B cell (primary cell): ENCODE results near the gene N4BP3. TPM values are rescaled to one million over a fixed set of nuclear protein-coding genes. Genes with fewer than 3 reads are reported as not detected.

Experiments used
- ATAC-seq: fragments of 200-7000 bp; cut with Tn5 transposase; one replicate; pipeline ENCODE4 v1.10.0; 2021; ENCODE audit warnings: low read depth, mild to moderate bottlenecking, moderate number of reproducible peaks, moderate library complexity
- CTCF ChIA-PET: fragments of 350-600 bp; sonication (Branson Sonifier 250); formaldehyde crosslinking; loops from one replicate; lab custom pipeline; 2021; ENCODE audit warnings: antibody characterized with exemption, inconsistent platforms; lab: Charles Lee
- POLR2A ChIA-PET: fragments of 350-600 bp; sonication (Branson Sonifier 250); formaldehyde crosslinking; loops from one replicate; lab custom pipeline; 2021; ENCODE audit warnings: antibody characterized with exemption; lab: Charles Lee
- DNase-seq: peaks from one replicate; pipeline ENCODE4 v3.0.0; 2013
- H2AFZ ChIP-seq: 2 replicates; pipeline ENCODE4 v1.6.1; 2012; ENCODE audit warnings: mild to moderate bottlenecking, low read depth, low read length; ENCODE audit not compliant: insufficient read depth, poor library complexity, severe bottlenecking
- H3K27ac ChIP-seq, 2 donors: 1 replicate in 1 of 2; 2 replicates in 1 of 2; pipeline ENCODE4 v1.5.1; 2012 to 2013; ENCODE audit warnings: low read length in 2 of 2, mild to moderate bottlenecking in 2 of 2, moderate library complexity in 1 of 2
- H3K27me3 ChIP-seq, 4 experiments: fragments of 200-600 bp in 1 of 4; sonication (generic) in 1 of 4; replicated peaks in 1 of 4; 1 replicate in 2 of 4; 2 replicates in 2 of 4; pipeline versions ENCODE4 v1.6.1 to v1.7.0; 2013 to 2016; ENCODE audit warnings: low read length in 3 of 4, mild to moderate bottlenecking in 2 of 4, mixed read lengths in 1 of 4, moderate library complexity in 1 of 4; ENCODE audit not compliant: insufficient read depth in 4 of 4, control insufficient read depth in 3 of 4; ENCODE audit errors: control extremely low read depth in 1 of 4
- H3K36me3 ChIP-seq, 2 experiments: replicated peaks in 1 of 2; 1 replicate in 1 of 2; 2 replicates in 1 of 2; pipeline versions ENCODE4 v1.6.1 to v1.7.1; 2013; ENCODE audit warnings: low read length in 1 of 2; ENCODE audit not compliant: insufficient read depth in 2 of 2, control insufficient read depth in 1 of 2; ENCODE audit errors: control extremely low read depth in 1 of 2, extremely low read depth in 1 of 2
- H3K4me1 ChIP-seq, 2 donors: fragments of 200-600 bp in 1 of 2; sonication (generic) in 1 of 2; 1 replicate in 1 of 2; 2 replicates in 1 of 2; pipeline versions ENCODE4 v1.5.1 to v1.6.1; 2013 to 2017; ENCODE audit warnings: low read length in 2 of 2; ENCODE audit not compliant: control insufficient read depth in 2 of 2, insufficient read depth in 2 of 2
- H3K4me2 ChIP-seq: replicated peaks from 2 replicates; pipeline ENCODE3; 2012; ENCODE audit warnings: mild to moderate bottlenecking, low read depth, low read length; ENCODE audit not compliant: poor library complexity, severe bottlenecking
- H3K4me3 ChIP-seq, 5 experiments: fragments of 200-600 bp in 1 of 5; sonication (generic) in 1 of 5; 1 replicate in 3 of 5; 2 replicates in 2 of 5; pipeline versions ENCODE4 v1.5.1 to v1.7.0; 2011 to 2016; ENCODE audit warnings: low read length in 4 of 5, mild to moderate bottlenecking in 4 of 5, low read depth in 2 of 5, control low read depth in 1 of 5, moderate library complexity in 1 of 5; ENCODE audit not compliant: insufficient read depth in 1 of 5; ENCODE audit errors: control extremely low read depth in 1 of 5, extremely low read depth in 1 of 5
- H3K79me2 ChIP-seq: fragments of 200-600 bp; sonication (generic); one replicate; pipeline ENCODE4 v1.6.0; 2016; ENCODE audit warnings: low read length; ENCODE audit not compliant: control insufficient read depth, insufficient read depth
- H3K9ac ChIP-seq: fragments of 200-600 bp; sonication (generic); 2 replicates; pipeline ENCODE4 v1.6.1; 2017; ENCODE audit warnings: mild to moderate bottlenecking, low read length, moderate library complexity
- H3K9me3 ChIP-seq, 3 donors: one replicate each; pipeline versions ENCODE4 v1.6.1 to v1.7.1; 2013; ENCODE audit warnings: low read length in 2 of 3; ENCODE audit not compliant: control insufficient read depth in 2 of 3, insufficient read depth in 1 of 3; ENCODE audit errors: control extremely low read depth in 1 of 3
- H4K20me1 ChIP-seq: 2 replicates; pipeline ENCODE4 v1.6.0; 2012; ENCODE audit warnings: mild to moderate bottlenecking, low read length; ENCODE audit not compliant: insufficient read depth, control insufficient read depth, poor library complexity, severe bottlenecking
- H3K27ac Mint-ChIP-seq: one replicate; pipeline ENCODE4 v1.8.0; 2021; ENCODE audit warnings: mixed read lengths
- H3K27me3 Mint-ChIP-seq: one replicate; pipeline ENCODE4 v1.8.0; 2021; ENCODE audit warnings: mixed read lengths
- H3K4me1 Mint-ChIP-seq: one replicate; pipeline ENCODE4 v1.8.0; 2021; ENCODE audit warnings: mixed read lengths
- H3K4me3 Mint-ChIP-seq: one replicate; pipeline ENCODE4 v1.8.0; 2021; ENCODE audit warnings: mixed read lengths
- H3K9me3 Mint-ChIP-seq: one replicate; pipeline ENCODE4 v1.8.0; 2022; ENCODE audit warnings: mixed read lengths; ENCODE audit not compliant: insufficient read depth
- EZH2 ChIP-seq: IDR thresholded peaks from 2 replicates; pipeline ENCODE4 v1.6.1; 2012; ENCODE audit warnings: borderline replicate concordance, low read depth, mild to moderate bottlenecking, moderate library complexity, low read length; ENCODE audit not compliant: insufficient read depth, poor library complexity, severe bottlenecking
- WGBS: methylation state at CpG from one replicate; pipeline ENCODE4 v1.1.5; 2013; ENCODE audit warnings: missing lambda C conversion rate; ENCODE audit not compliant: insufficient coverage; 5-methylcytosine and 5-hydroxymethylcytosine counted together
- intact Hi-C: fragments of 100-400 bp; cut with micrococcal nuclease; formaldehyde crosslinking; loops from one replicate; pipeline ENCODE4 v1.10.0; 2022
- polyA plus RNA-seq: library from polyadenylated mRNA; depleted of rRNA; stranded (reverse); fragments of >200 nt; gene quantifications from 2 replicates; pipeline ENCODE4 v1.2.3, GENCODE V29; 2012
- total RNA-seq, 2 donors: library from RNA; stranded (reverse); fragments of 120-200 nt in 1 of 2; gene quantifications; 1 replicate in 1 of 2; 2 replicates in 1 of 2; pipeline versions ENCODE4 v1.2.3 to v1.2.4, GENCODE V29; 2013 to 2022
- TF ChIP-seq, protein P1 (sequence below): fragments of 200-600 bp; IDR thresholded peaks from one replicate; pipeline ENCODE4 v1.8.0; 2022; ENCODE audit warnings: antibody characterized with exemption, mild to moderate bottlenecking

N4BP3 gene
- total and polyA plus RNA-seq, 2 donors (not counting 1 experiment from before 2014, with no cell fraction given), result 13.3 to 48.7 TPM

- intact Hi-C loops, result loop anchor here (10.0 kb wide), 1 partner anchor 797 kb away; the partner anchor contains the start of gene MXD3
- TF ChIP-seq, protein P1, sequence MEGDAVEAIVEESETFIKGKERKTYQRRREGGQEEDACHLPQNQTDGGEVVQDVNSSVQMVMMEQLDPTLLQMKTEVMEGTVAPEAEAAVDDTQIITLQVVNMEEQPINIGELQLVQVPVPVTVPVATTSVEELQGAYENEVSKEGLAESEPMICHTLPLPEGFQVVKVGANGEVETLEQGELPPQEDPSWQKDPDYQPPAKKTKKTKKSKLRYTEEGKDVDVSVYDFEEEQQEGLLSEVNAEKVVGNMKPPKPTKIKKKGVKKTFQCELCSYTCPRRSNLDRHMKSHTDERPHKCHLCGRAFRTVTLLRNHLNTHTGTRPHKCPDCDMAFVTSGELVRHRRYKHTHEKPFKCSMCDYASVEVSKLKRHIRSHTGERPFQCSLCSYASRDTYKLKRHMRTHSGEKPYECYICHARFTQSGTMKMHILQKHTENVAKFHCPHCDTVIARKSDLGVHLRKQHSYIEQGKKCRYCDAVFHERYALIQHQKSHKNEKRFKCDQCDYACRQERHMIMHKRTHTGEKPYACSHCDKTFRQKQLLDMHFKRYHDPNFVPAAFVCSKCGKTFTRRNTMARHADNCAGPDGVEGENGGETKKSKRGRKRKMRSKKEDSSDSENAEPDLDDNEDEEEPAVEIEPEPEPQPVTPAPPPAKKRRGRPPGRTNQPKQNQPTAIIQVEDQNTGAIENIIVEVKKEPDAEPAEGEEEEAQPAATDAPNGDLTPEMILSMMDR, result no peak
- TF ChIP-seq EZH2, result no peak
- WGBS, result 85% methylated on average over 3 of the region's 3 CpGs
- no peaks in the 10 kb centered on the region for H3K9me3 Mint-ChIP-seq
- Histone ChIP-seq H3K9ac (no peak overlapping the region), H3K4me3 (no peak overlapping the region), H3K27ac (no peak overlapping the region), H4K20me1 (peaks cover 20% of the 10 kb centered on the region), H3K4me2 (no peak overlapping the region), H3K27me3 (no peaks in the 10 kb centered on the region), H3K4me1 (peaks cover 45 to 54% of the 10 kb centered on the region in 2 donors), H3K36me3 (no peaks in the 10 kb centered on the region), H3K79me2 (no peaks in the 10 kb centered on the region), H3K9me3 (no peaks in the 10 kb centered on the region), H2AFZ (no peak overlapping the region)
- no peaks in the 10 kb centered on the region for H3K27me3 Mint-ChIP-seq
- peaks cover 59% of the 10 kb centered on the region for H3K4me1 Mint-ChIP-seq
- POLR2A ChIA-PET, result no interaction called here
- ATAC-seq (no peak), DNase-seq (peak; percentile 6)
- peak overlapping the region; percentile 5 for H3K4me3 Mint-ChIP-seq
- peak overlapping the region; percentile 42 for H3K27ac Mint-ChIP-seq
- CTCF ChIA-PET, result interaction anchor here (1.6 to 2.4 kb wide), 2 partner anchors 9 to 36 kb away, joined by 4 to 15 read pairs; no protein-coding TSS in a partner anchor
These were observed 1.4 kb upstream of the N4BP3 start for GRCh38 chr5:178111925-178112324.

- Histone ChIP-seq H3K27me3 (no peaks in the 10 kb centered on the region), H4K20me1 (peaks cover 24% of the 10 kb centered on the region), H3K79me2 (no peaks in the 10 kb centered on the region), H3K9me3 (no peaks in the 10 kb centered on the region), H3K36me3 (no peaks in the 10 kb centered on the region), H3K4me1 (peaks cover 52 to 57% of the 10 kb centered on the region in 2 donors), H2AFZ (peak overlapping the region; percentile 67), H3K4me2 (peak overlapping the region; percentile 95), H3K4me3 (peak overlapping the region in 4 of 5 experiments; percentile 33 to 85 (median 59)), H3K27ac (peak overlapping the region; percentile 43 to 76), H3K9ac (peak overlapping the region; percentile 73)
- WGBS, result no CpG with 5 or more reads among the region's 5 CpGs
- Mint-ChIP-seq H3K27me3 (no peaks in the 10 kb centered on the region), H3K27ac (peak overlapping the region; percentile 91), H3K9me3 (no peaks in the 10 kb centered on the region), H3K4me1 (peaks cover 63% of the 10 kb centered on the region), H3K4me3 (peak overlapping the region; percentile 90)
- no peak for ATAC-seq
- ChIA-PET CTCF (interaction anchor here (0.6 to 1.6 kb wide), 3 partner anchors 37 to 708 kb away, joined by 3 to 4 read pairs (median 4); no protein-coding TSS in a partner anchor), POLR2A (no interaction called here)
- intact Hi-C loops, result loop anchor here (10.0 kb wide), 1 partner anchor 798 kb away; the partner anchor contains the start of gene MXD3
- DNase-seq, result no peak
- no peak for TF ChIP-seq EZH2
- TF ChIP-seq, protein P1, result no peak
These were observed 787 bp upstream of the N4BP3 start for GRCh38 chr5:178112545-178112944.
